Right ventricle myocardium superior (tissue), 1 donor: ENCODE data around the gene SPINK7. TPM values are rescaled to one million over a fixed set of nuclear protein-coding genes. Genes with fewer than 3 reads are reported as not detected.

Experiments used
- ATAC-seq: fragments of 200-7000 bp; cut with Tn5 transposase; one replicate; pipeline ENCODE4 v1.9.1; 2020; ENCODE audit warnings: mild to moderate bottlenecking; ENCODE audit not compliant: poor library complexity
- DNase-seq: peaks from one replicate; pipeline ENCODE4 v3.0.0-alpha.2; 2020
- intact Hi-C: fragments of 100-400 bp; cut with DNase I; formaldehyde crosslinking; loops from one replicate; pipeline ENCODE4 v1.11.2; 2022
- total RNA-seq: library from RNA; stranded (reverse); fragmentation: NEBNext Ultra II Directional; extraction: Animal tissue kit (Norgen Biotek cat#: 25700); gene quantifications from one replicate; pipeline ENCODE4 v1.2.1, GENCODE V29; 2021
- donor health status: DM: no; HTN: yes; CAD: no; lungs with severe emphysema.

The SPINK7 gene
- total RNA-seq, 1 donor from 2014 or later: not detected

DNA sequence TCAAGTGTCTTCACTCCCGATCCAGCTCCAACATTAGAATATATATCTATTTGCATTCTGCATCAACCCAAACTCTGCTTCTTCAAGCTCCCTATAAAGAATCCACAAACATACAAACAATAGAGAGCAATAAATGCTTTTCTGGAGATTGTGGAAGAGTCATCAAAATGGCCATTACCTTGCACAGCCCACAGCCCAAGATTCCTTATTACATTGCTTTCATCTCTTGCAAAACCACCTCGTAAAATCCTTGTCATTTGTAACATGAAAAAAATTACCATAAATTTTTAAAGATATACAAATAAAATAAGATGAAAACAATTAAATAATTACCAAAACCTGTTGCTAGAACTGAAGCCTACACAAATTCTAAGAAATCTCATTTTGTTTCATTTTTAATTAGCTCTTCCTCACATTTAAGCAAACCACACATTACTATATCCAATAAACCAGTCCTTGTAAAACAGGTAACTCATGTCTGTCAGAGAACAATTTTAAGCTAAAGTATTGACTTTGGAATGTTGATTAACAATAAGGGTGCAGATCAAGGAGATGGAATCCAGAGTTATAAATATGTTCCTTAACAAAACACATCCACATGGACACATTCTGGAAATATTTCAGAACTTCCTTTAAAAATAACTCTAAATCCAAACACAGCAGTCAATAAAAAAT lies 30.3 kb downstream of the SPINK7 start:
- ATAC-seq (no peak), DNase-seq (no peak)
- intact Hi-C loops: no loop called here

- DNase-seq (no peak), ATAC-seq (no peak)
- intact Hi-C loops: no loop called here
Observed at GRCh38 chr5:148343046-148343407, 30.8 kb downstream of the SPINK7 start.

DNA sequence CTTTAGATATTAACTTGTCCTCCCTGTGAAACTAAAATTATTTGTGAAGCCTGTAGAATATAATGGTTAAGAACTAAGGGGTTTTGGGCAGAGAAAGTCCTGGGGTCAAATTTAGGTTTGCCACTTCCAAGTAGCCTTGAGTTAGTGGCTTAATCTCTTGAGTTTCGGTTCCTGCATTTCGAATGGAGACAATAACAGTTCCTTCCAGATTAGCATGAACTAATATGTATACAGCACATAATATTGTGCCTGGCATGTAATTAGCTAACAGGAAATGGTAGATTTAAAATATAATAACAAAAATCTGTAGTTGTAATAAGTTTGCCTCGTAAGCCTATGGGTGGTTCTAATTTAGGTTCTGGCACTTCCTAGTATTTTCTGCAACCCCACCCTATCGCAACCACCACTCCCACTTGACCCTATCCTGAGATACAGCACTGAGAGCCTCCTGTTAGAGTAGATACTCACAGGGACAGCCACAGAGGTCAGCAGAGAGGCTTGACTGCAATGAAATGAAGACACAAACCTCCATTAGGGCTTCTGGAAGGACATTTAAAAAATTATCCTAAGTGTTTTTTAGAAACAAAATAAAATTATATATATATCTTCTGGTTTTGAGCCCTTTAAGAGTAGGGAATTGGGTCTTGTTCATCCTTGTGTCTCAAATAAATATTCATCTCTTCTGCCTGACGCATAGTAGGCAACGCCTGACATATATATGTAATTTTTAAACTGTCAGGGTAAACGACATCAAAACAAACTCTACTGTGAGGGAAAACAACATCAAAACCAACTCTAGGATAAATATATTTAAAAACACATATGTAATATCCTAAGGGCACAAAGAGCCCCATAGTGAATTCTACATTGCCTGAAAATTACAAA lies 31.6 kb downstream of the SPINK7 start:
- no peak for ATAC-seq

DNA sequence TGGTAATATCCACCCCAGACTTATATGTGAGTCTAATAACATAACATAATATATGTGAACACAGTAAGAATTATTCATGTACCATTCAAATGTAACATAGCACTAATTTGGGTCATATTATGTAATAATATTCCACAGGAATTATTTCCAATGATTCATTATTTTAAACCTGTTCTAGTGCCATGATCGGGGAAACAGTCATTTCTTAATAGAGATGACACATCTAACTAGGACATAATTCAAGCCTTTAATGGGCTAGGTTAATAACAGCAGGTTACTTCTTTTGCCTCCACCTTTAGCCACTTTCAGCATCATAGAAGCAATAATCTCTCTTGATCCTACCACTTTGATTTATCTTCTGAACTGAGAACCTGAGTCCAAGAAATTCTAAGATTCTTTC lies 35.5 kb downstream of the SPINK7 start:
- no peak for ATAC-seq
- intact Hi-C loops: no loop called here
- no peak for DNase-seq

More for the DNA sequence above, 31.6 kb downstream of the SPINK7 start:
- intact Hi-C loops: no loop called here
- no peak for DNase-seq

DNA sequence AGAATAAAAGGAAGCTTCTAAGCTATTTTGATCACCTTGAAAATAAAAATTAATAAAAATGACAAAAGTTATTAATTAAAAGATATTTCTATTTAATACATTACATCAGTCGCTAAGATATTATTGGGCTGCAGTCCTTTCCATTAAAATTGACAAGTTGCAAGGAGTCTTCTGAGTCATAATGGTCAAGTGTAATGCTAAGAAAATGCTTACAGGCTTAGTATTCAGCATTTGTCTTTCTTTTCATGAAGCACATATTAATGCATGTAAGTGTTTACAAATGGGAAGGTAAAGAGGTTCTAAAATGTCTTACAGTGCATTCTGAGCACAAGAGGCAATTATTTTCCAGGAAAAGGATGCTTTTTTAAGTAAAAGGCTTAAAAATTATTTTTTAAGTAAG lies 40.5 kb downstream of the SPINK7 start:
- no peak for DNase-seq
- intact Hi-C loops: no loop called here
- ATAC-seq: no peak

- DNase-seq (no peak), ATAC-seq (no peak)
- intact Hi-C loops: no loop called here
Observed at GRCh38 chr5:148353634-148354033, 41.4 kb downstream of the SPINK7 start.

GRCh38 chr5:148364343-148364742 lies 52.1 kb downstream of the SPINK7 start:
- no peak for ATAC-seq
- no peak for DNase-seq
- intact Hi-C loops: no loop called here

Other genes with a start within 250 kb of the SPINK7 start
- 0.35 TPM for gene SPINK5, start 248.4 kb upstream of the SPINK7 start, total RNA-seq
- not detected for gene SPINK14, start 143.9 kb upstream of the SPINK7 start, total RNA-seq
- gene SPINK6, start 109.4 kb upstream of the SPINK7 start, total RNA-seq: not detected
- gene MARCOL, start 73.9 kb upstream of the SPINK7 start, total RNA-seq: not detected
- not detected for gene SPINK13, start 43.6 kb upstream of the SPINK7 start, total RNA-seq
- gene SPINK9, start 23.1 kb downstream of the SPINK7 start, total RNA-seq: not detected
- 28.9 TPM for gene FBXO38, start 71.5 kb downstream of the SPINK7 start, total RNA-seq